Heart left ventricle (tissue), 13 donors: ENCODE data around the gene EDC4.

ENCODE experiments used
- POLR2A ChIP-seq, 2 donors: fragments of 450-650 bp; IDR thresholded peaks; one replicate each; pipeline ENCODE4 v1.6.1; 2017; ENCODE audit warnings: antibody characterized with exemption in 2 of 2, mild to moderate bottlenecking in 2 of 2, moderate library complexity in 2 of 2
- TF ChIP-seq, protein P1 (sequence below), 12 donors: fragments of 200-600 bp; sonication (generic) in 4 of 12; IDR thresholded peaks; one replicate each; pipeline versions ENCODE4 v1.5.0 to v1.8.0; 2018 to 2022; ENCODE audit warnings: antibody characterized with exemption in 12 of 12, mild to moderate bottlenecking in 5 of 12
- donor health status: ischemic (EF 13 %, LVEDD 7.1; RV severe dilation, severe dysfunction).
- donor health status: DM: no; HTN: yes; CAD: no.
- donor health status: DM: no; HTN: no; CAD: no.
- donor health status: ischemic (EF 25% LVEDD 6.9; RV normal size, moderate dysfunction).
- donor health status: ischemic (EF 25% LVEDD 5.7; RV mildly dilated, moderate dysfunction).
- donor health status: ischemic (EF 35%, LVEDD 5.7; RV mildly dilated, moderate dysfunction).
- donor health status: nonischemic (EF 11% LVEDD 7.7; RV severe dilation, severe dysfunction).
- donor health status: DM: yes; HTN: yes; CAD: no.
- donor health status: PGD.
- donor health status: ischemic (EF 29% LVEDD 5.4; RV normal size, mild dysfunction).
- donor health status: nonischemic (EF 23%, LVEDD 6.1; RV moderate dilation, normal function).

DNA sequence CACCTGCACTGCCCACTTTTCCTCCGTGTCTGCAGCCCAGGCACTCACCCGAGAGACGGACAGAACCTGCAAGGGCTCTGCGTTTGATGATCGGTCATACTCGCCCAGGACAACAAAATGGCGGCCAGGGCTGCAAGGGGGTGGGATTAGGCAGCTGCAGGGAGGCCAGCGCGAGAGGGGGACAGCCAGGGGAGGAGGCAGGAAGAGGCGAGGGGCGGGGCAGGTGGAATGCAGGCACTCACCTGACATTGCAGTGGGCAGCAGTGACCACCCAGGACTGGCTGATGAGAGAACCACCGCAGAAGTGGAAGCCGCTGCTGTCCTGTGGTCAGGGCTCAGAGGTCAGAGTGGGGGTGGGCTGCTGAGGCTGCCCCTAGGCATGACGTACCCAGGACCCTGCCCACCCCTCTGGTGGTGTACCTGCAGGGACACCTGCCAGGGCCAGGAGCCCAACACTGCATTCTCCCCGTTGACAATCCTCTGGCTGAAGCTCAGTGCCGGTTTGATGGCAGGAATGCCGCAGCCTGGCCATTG, 57.9 kb downstream of the EDC4 start:
- no peak for TF ChIP-seq POLR2A (IDR thresholded peaks at IDR 0.05)
- TF ChIP-seq, protein P1, sequence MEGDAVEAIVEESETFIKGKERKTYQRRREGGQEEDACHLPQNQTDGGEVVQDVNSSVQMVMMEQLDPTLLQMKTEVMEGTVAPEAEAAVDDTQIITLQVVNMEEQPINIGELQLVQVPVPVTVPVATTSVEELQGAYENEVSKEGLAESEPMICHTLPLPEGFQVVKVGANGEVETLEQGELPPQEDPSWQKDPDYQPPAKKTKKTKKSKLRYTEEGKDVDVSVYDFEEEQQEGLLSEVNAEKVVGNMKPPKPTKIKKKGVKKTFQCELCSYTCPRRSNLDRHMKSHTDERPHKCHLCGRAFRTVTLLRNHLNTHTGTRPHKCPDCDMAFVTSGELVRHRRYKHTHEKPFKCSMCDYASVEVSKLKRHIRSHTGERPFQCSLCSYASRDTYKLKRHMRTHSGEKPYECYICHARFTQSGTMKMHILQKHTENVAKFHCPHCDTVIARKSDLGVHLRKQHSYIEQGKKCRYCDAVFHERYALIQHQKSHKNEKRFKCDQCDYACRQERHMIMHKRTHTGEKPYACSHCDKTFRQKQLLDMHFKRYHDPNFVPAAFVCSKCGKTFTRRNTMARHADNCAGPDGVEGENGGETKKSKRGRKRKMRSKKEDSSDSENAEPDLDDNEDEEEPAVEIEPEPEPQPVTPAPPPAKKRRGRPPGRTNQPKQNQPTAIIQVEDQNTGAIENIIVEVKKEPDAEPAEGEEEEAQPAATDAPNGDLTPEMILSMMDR (IDR thresholded peaks at IDR 0.05), result no peak
